H9 (cell line): ENCODE measurements around the gene TMA7. TPM values are rescaled to one million over a fixed set of nuclear protein-coding genes. Genes with fewer than 3 reads are reported as not detected.

ENCODE experiments used
- DNase-seq: peaks from one replicate; pipeline ENCODE4 v3.0.0-alpha.2; 2017
- H2AFZ ChIP-seq: one replicate; pipeline ENCODE4 v1.6.1; 2013; ENCODE audit warnings: mild to moderate bottlenecking, low read length, control low read depth, moderate library complexity
- H2AK5ac ChIP-seq: 2 replicates; pipeline ENCODE4 v1.6.1; 2013; ENCODE audit warnings: low read length, control low read depth, mixed read lengths; ENCODE audit not compliant: insufficient read length
- H2BK120ac ChIP-seq: one replicate; pipeline ENCODE4 v1.6.1; 2013; ENCODE audit warnings: low read depth, mild to moderate bottlenecking, low read length, control low read depth, inconsistent platforms; ENCODE audit not compliant: poor library complexity, severe bottlenecking
- H2BK12ac ChIP-seq: 2 replicates; pipeline ENCODE4 v1.6.1; 2013; ENCODE audit warnings: low read length, control low read depth, mixed read lengths, low read depth; ENCODE audit not compliant: insufficient read length
- H2BK15ac ChIP-seq: 2 replicates; pipeline ENCODE4 v1.6.1; 2013; ENCODE audit warnings: low read depth, low read length, control low read depth
- H2BK20ac ChIP-seq: one replicate; pipeline ENCODE4 v1.6.1; 2013; ENCODE audit warnings: low read depth, mild to moderate bottlenecking, low read length, control low read depth, inconsistent platforms; ENCODE audit not compliant: poor library complexity, severe bottlenecking
- H2BK5ac ChIP-seq: 2 replicates; pipeline ENCODE4 v1.6.1; 2013; ENCODE audit warnings: low read length, control low read depth, mixed read lengths; ENCODE audit not compliant: insufficient read length
- H3K14ac ChIP-seq: 2 replicates; pipeline ENCODE4 v1.6.1; 2013; ENCODE audit warnings: low read length, control low read depth; ENCODE audit not compliant: insufficient read depth
- H3K18ac ChIP-seq: 2 replicates; pipeline ENCODE4 v1.6.1; 2013; ENCODE audit warnings: low read depth, mild to moderate bottlenecking, mixed read lengths, low read length, control low read depth; ENCODE audit not compliant: insufficient read length
- H3K23ac ChIP-seq: 2 replicates; pipeline ENCODE4 v1.6.1; 2013; ENCODE audit warnings: low read length, control low read depth, mixed read lengths, low read depth; ENCODE audit not compliant: insufficient read length
- H3K23me2 ChIP-seq: 2 replicates; pipeline ENCODE4 v1.6.1; 2013; ENCODE audit warnings: low read depth, mild to moderate bottlenecking, mixed read lengths, low read length, control low read depth; ENCODE audit not compliant: insufficient read length, poor library complexity, severe bottlenecking
- H3K27ac ChIP-seq: 2 replicates; pipeline ENCODE4 v1.5.1; 2013; ENCODE audit warnings: low read length, control low read depth, mixed read lengths, low read depth; ENCODE audit not compliant: insufficient read length
- H3K27me3 ChIP-seq: 2 replicates; pipeline ENCODE4 v1.6.1; 2013; ENCODE audit warnings: low read length, control low read depth, inconsistent platforms; ENCODE audit not compliant: insufficient read depth
- H3K4ac ChIP-seq: 2 replicates; pipeline ENCODE4 v1.6.1; 2013; ENCODE audit warnings: low read depth, mild to moderate bottlenecking, control low read depth, inconsistent platforms, low read length, moderate library complexity
- H3K4me1 ChIP-seq: 2 replicates; pipeline ENCODE4 v1.6.1; 2013; ENCODE audit warnings: low read length, control low read depth, inconsistent platforms; ENCODE audit not compliant: insufficient read depth
- H3K4me2 ChIP-seq: 2 replicates; pipeline ENCODE4 v1.6.1; 2013; ENCODE audit warnings: low read length, control low read depth, mixed read lengths; ENCODE audit not compliant: insufficient read length, insufficient read depth
- H3K56ac ChIP-seq: 2 replicates; pipeline ENCODE4 v1.6.1; 2013; ENCODE audit warnings: low read depth, mild to moderate bottlenecking, mixed read lengths, low read length, control low read depth; ENCODE audit not compliant: insufficient read length
- H3K79me1 ChIP-seq: 2 replicates; pipeline ENCODE4 v1.6.1; 2013; ENCODE audit warnings: low read depth, mild to moderate bottlenecking, moderate library complexity, low read length, control low read depth, inconsistent platforms; ENCODE audit not compliant: insufficient read depth, poor library complexity, severe bottlenecking
- H3K79me2 ChIP-seq: 2 replicates; pipeline ENCODE4 v1.6.1; 2013; ENCODE audit warnings: low read length, control low read depth, inconsistent platforms; ENCODE audit not compliant: insufficient read depth
- H3K9ac ChIP-seq: 2 replicates; pipeline ENCODE4 v1.6.1; 2013; ENCODE audit warnings: low read length, control low read depth, mixed read lengths; ENCODE audit not compliant: insufficient read length; ENCODE audit errors: extremely low read depth
- H3K9me3 ChIP-seq: one replicate; pipeline ENCODE4 v1.6.1; 2013; ENCODE audit warnings: low read depth, low read length, inconsistent platforms; ENCODE audit not compliant: control insufficient read depth
- H3T11ph ChIP-seq: one replicate; pipeline ENCODE4 v1.6.1; 2013; ENCODE audit warnings: mild to moderate bottlenecking, low read length, control low read depth, inconsistent platforms
- H4K20me1 ChIP-seq: one replicate; pipeline ENCODE4 v1.6.1; 2013; ENCODE audit not compliant: control insufficient read depth, insufficient read length, insufficient read depth
- H4K5ac ChIP-seq: 2 replicates; pipeline ENCODE4 v1.6.1; 2013; ENCODE audit warnings: low read depth, mild to moderate bottlenecking, mixed read lengths, low read length, control low read depth; ENCODE audit not compliant: insufficient read length
- H4K8ac ChIP-seq: replicated peaks from 2 replicates; pipeline ENCODE4 v1.6.1; 2013; ENCODE audit warnings: low read length, control low read depth, mixed read lengths, low read depth; ENCODE audit not compliant: insufficient read length
- H4K91ac ChIP-seq: 2 replicates; pipeline ENCODE4 v1.6.1; 2013; ENCODE audit warnings: low read depth, mild to moderate bottlenecking, moderate library complexity, mixed read lengths, low read length, control low read depth; ENCODE audit not compliant: insufficient read length
- H3K27ac Mint-ChIP-seq, 3 experiments: 2 replicates in 2 of 3; 3 replicates in 1 of 3; pipeline ENCODE4 v1.8.0; 2020 to 2021; ENCODE audit warnings: mixed read lengths in 3 of 3, mild to moderate bottlenecking in 1 of 3, moderate library complexity in 1 of 3
- H3K27me3 Mint-ChIP-seq: 2 replicates; pipeline ENCODE4 v1.8.0; 2021; ENCODE audit warnings: low read depth, mild to moderate bottlenecking, moderate library complexity, mixed read lengths
- H3K36me3 Mint-ChIP-seq, 3 experiments: 2 replicates in 2 of 3; 3 replicates in 1 of 3; pipeline ENCODE4 v1.8.0; 2020 to 2021; ENCODE audit warnings: low read depth in 3 of 3, mixed read lengths in 3 of 3; ENCODE audit not compliant: insufficient read depth in 1 of 3
- H3K4me1 Mint-ChIP-seq, 2 experiments: 2 replicates each; pipeline ENCODE4 v1.8.0; 2020; ENCODE audit warnings: mixed read lengths in 2 of 2
- H3K4me3 Mint-ChIP-seq, 2 experiments: 2 replicates in 1 of 2; 3 replicates in 1 of 2; pipeline ENCODE4 v1.8.0; 2020 to 2021; ENCODE audit warnings: mild to moderate bottlenecking in 2 of 2, mixed read lengths in 2 of 2, moderate library complexity in 1 of 2
- H3K9me3 Mint-ChIP-seq, 2 experiments: 2 replicates in 1 of 2; 3 replicates in 1 of 2; pipeline ENCODE4 v1.8.0; 2020; ENCODE audit warnings: mild to moderate bottlenecking in 2 of 2, mixed read lengths in 2 of 2, moderate library complexity in 1 of 2
- WGBS: extraction: QIAGEN DNeasy Blood & Tissue Kit; methylation state at CpG from one replicate; pipeline ENCODE4 v1.1.7; 2013; ENCODE audit warnings: missing lambda C conversion rate, low lambda C conversion rate, mixed read lengths; ENCODE audit not compliant: insufficient read length; ENCODE audit errors: extremely low coverage; 5-methylcytosine and 5-hydroxymethylcytosine counted together
- total RNA-seq: library from RNA; stranded (reverse); gene quantifications from 2 replicates; pipeline ENCODE4 v1.2.1, GENCODE V29; 2021
- TF ChIP-seq, protein P1 (sequence below): fragments of 200-600 bp; sonication (generic); conservative IDR thresholded peaks from 3 replicates; pipeline ENCODE4 v1.8.0; 2021; ENCODE audit warnings: antibody characterized with exemption, mild to moderate bottlenecking

The TMA7 gene
- total RNA-seq, 1 experiment from 2014 or later, result 305 TPM

DNA sequence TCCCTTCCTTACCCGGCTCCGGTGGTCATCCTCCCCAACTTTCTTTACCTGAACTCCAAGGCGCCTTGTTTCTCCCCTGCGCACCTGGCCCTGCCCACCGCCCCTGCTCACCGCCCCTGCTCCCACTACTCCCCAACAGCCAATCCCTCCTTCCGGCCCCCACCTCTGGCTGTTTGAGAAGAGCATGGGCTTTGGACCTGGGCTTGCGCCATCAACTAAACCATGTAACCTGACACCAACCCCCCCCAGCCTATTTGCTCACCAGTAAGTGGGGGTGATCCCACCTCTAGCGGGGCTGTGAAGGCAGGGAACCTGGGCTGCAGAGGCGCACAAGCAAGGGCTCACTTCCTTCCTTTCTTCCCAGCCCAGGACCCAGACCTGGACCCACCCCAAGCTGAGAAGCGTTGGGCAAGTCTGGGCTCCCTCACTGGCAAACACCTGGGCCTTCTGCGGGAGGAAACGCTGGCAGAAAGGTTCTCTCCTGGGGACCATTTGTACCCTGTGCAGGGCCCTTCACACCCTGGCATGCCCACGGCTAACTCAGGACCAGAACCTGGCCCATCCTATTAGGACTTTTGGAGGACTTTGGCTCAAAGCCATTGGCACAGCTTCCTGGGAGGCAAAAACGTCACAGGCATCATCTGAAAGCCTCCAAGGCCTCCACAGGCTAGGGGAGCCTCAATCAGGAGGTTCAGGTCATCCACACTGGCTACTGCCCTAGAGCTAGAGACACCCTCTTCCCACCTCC, 9.9 kb upstream of the TMA7 start, which contains the start of gene PLXNB1:
Gene PLXNB1 (minus strand): TSS at position 127 of the 748 bp plus-strand sequence. CDS start 5,475 bp downstream, outside the sequence.
- peak; percentile 97 for DNase-seq
- Histone ChIP-seq H2BK20ac (no peak within 1 kb of the TSS), H3K23me2 (peaks cover 13% of the 10 kb centered on the region), H4K91ac (no peak within 1 kb of the TSS), H3K23ac (no peak within 1 kb of the TSS), H2AFZ (no peak within 1 kb of the TSS), H3K9ac (peak within 1 kb of the TSS; percentile 57), H2BK5ac (no peak within 1 kb of the TSS), H3K14ac (peak within 1 kb of the TSS; percentile 85; the same call in 1 of the 2 replicates), H3K9me3 (no peaks in the 10 kb centered on the region), H3K4me1 (peaks cover 13% of the 10 kb centered on the region; the same call in 1 of the 2 replicates), H3K4me2 (peak within 1 kb of the TSS; percentile 65), H3K79me1 (no peaks in the 10 kb centered on the region), H3K4ac (no peak within 1 kb of the TSS; the same call in 1 of the 2 replicates), H4K8ac (no peak within 1 kb of the TSS), H2AK5ac (no peak within 1 kb of the TSS), H3K56ac (no peak within 1 kb of the TSS), H2BK12ac (no peak within 1 kb of the TSS), H2BK120ac (no peak within 1 kb of the TSS), H4K20me1 (no peaks in the 10 kb centered on the region), H4K5ac (no peak within 1 kb of the TSS), H3T11ph (no peak within 1 kb of the TSS), H3K79me2 (peaks cover 32% of the 10 kb centered on the region; the same call in 1 of the 2 replicates), H3K27me3 (no peaks in the 10 kb centered on the region), H2BK15ac (no peak within 1 kb of the TSS), H3K18ac (peak within 1 kb of the TSS; percentile 73), H3K27ac (no peak within 1 kb of the TSS)
- WGBS, result no CpG with 5 or more reads among the region's 15 CpGs
- no peaks in the 10 kb centered on the region for H3K27me3 Mint-ChIP-seq
- H3K27ac Mint-ChIP-seq, result peak within 1 kb of the TSS; percentile 97 to 98 (median 97)
- TF ChIP-seq, protein P1, sequence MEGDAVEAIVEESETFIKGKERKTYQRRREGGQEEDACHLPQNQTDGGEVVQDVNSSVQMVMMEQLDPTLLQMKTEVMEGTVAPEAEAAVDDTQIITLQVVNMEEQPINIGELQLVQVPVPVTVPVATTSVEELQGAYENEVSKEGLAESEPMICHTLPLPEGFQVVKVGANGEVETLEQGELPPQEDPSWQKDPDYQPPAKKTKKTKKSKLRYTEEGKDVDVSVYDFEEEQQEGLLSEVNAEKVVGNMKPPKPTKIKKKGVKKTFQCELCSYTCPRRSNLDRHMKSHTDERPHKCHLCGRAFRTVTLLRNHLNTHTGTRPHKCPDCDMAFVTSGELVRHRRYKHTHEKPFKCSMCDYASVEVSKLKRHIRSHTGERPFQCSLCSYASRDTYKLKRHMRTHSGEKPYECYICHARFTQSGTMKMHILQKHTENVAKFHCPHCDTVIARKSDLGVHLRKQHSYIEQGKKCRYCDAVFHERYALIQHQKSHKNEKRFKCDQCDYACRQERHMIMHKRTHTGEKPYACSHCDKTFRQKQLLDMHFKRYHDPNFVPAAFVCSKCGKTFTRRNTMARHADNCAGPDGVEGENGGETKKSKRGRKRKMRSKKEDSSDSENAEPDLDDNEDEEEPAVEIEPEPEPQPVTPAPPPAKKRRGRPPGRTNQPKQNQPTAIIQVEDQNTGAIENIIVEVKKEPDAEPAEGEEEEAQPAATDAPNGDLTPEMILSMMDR, result no peak
- peak within 1 kb of the TSS; percentile 92 to 93 for H3K4me3 Mint-ChIP-seq
- H3K9me3 Mint-ChIP-seq, result no peaks in the 10 kb centered on the region
- peaks cover 21 to 44% (median 38%) of the 10 kb centered on the region in 3 experiments; a peak in 6 of 7 replicates for H3K36me3 Mint-ChIP-seq
- H3K4me1 Mint-ChIP-seq, result peaks cover 50 to 51% of the 10 kb centered on the region in 2 experiments
